AG04449 (cell line): ENCODE data around the gene CLDN6.

Experiments used
- CTCF ChIA-PET: fragments of 350-600 bp; formaldehyde crosslinking; extraction: SDS; loops from one replicate; lab custom pipeline; 2021; ENCODE audit warnings: antibody characterized with exemption; lab: Yijun Ruan, JAX
- POLR2A ChIA-PET: fragments of 400-600, 350-600 bp; formaldehyde crosslinking; extraction: SDS; loops from one replicate; lab custom pipeline; 2020; ENCODE audit warnings: antibody characterized with exemption, inconsistent platforms; lab: Yijun Ruan, JAX
- DNase-seq: peaks from one replicate; pipeline ENCODE4 v3.0.0-alpha.2; 2010; ENCODE audit warnings: low read depth, low spot score
- H3K4me3 ChIP-seq: 2 replicates; pipeline ENCODE4 v1.5.1; 2011; ENCODE audit warnings: low read depth, mild to moderate bottlenecking, control low read depth, low read length
- TF ChIP-seq, protein P1 (sequence below): IDR thresholded peaks from one replicate; pipeline ENCODE4 v1.5.1; 2011; ENCODE audit warnings: mild to moderate bottlenecking, moderate library complexity, low read length, control low read depth, inconsistent platforms; ENCODE audit not compliant: insufficient read depth; ENCODE audit errors: missing control alignments

CLDN6 gene

GRCh38 chr16:3045758-3046640 is 28.0 kb upstream of the CLDN6 start, which contains the start of gene MMP25:
Gene MMP25 (plus strand): TSS chr16:3046561. CDS start chr16:3046918, 357 bp downstream.
- peak within 1 kb of the TSS; percentile 43 for H3K4me3 ChIP-seq
- TF ChIP-seq, protein P1, sequence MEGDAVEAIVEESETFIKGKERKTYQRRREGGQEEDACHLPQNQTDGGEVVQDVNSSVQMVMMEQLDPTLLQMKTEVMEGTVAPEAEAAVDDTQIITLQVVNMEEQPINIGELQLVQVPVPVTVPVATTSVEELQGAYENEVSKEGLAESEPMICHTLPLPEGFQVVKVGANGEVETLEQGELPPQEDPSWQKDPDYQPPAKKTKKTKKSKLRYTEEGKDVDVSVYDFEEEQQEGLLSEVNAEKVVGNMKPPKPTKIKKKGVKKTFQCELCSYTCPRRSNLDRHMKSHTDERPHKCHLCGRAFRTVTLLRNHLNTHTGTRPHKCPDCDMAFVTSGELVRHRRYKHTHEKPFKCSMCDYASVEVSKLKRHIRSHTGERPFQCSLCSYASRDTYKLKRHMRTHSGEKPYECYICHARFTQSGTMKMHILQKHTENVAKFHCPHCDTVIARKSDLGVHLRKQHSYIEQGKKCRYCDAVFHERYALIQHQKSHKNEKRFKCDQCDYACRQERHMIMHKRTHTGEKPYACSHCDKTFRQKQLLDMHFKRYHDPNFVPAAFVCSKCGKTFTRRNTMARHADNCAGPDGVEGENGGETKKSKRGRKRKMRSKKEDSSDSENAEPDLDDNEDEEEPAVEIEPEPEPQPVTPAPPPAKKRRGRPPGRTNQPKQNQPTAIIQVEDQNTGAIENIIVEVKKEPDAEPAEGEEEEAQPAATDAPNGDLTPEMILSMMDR, result no peak
- no peak for DNase-seq
- ChIA-PET POLR2A (interaction anchor here (0.6 to 1.1 kb wide), 2 partner anchors 15 to 23 kb away, joined by 3 to 4 read pairs; no protein-coding TSS in a partner anchor), CTCF (interaction anchor here (0.7 to 9.7 kb wide), 3 partner anchors 13 to 83 kb away, joined by 3 to 146 read pairs (median 6); no protein-coding TSS in a partner anchor)

- DNase-seq, result no peak
- ChIA-PET POLR2A (no interaction called here), CTCF (interaction anchor here (0.5 to 9.7 kb wide), 4 partner anchors 13 to 84 kb away, joined by 3 to 146 read pairs (median 8); no protein-coding TSS in a partner anchor)
- H3K4me3 ChIP-seq, result no peak overlapping the region
- TF ChIP-seq, protein P1, result no peak
Observed at GRCh38 chr16:3044708-3045107, 26.7 kb upstream of the CLDN6 start.

DNA sequence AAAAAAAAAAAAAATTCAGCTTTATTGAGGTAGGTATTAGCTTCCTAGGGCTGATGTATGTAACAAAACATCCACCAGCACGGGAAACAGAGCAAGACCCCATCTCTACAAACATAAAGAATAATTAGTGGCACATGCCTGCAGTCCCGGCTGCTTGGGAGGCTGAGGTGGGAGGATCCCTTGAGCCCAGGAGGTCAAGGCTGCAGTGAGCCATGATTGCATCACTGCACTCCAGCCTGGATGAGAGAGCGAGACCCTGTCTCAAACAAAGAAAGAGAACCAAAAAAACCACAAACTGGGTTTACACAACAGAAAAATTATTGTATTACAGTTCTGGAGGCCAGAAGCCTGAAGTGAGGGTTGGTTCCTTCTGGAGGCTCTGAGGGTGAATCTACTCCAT is 24.4 kb upstream of the CLDN6 start:
- TF ChIP-seq, protein P1, result no peak
- POLR2A ChIA-PET, result interaction anchor here (1.1 to 1.9 kb wide), 2 partner anchors 13 to 21 kb away, joined by 3 to 6 read pairs; no protein-coding TSS in a partner anchor
- no peak overlapping the region for H3K4me3 ChIP-seq
- CTCF ChIA-PET, result interaction anchor here (3.7 to 9.7 kb wide), 2 partner anchors 11 to 16 kb away, joined by 19 to 146 read pairs; no protein-coding TSS in a partner anchor
- DNase-seq, result no peak

- no peak overlapping the region for H3K4me3 ChIP-seq
- CTCF ChIA-PET, result interaction anchor here (1.6 to 9.7 kb wide), 3 partner anchors 8 to 19 kb away, joined by 6 to 146 read pairs (median 7); no protein-coding TSS in a partner anchor
- DNase-seq, result no peak
- POLR2A ChIA-PET, result no interaction called here
- TF ChIP-seq, protein P1, result no peak
Observed at GRCh38 chr16:3038896-3039295, 20.9 kb upstream of the CLDN6 start.

DNA sequence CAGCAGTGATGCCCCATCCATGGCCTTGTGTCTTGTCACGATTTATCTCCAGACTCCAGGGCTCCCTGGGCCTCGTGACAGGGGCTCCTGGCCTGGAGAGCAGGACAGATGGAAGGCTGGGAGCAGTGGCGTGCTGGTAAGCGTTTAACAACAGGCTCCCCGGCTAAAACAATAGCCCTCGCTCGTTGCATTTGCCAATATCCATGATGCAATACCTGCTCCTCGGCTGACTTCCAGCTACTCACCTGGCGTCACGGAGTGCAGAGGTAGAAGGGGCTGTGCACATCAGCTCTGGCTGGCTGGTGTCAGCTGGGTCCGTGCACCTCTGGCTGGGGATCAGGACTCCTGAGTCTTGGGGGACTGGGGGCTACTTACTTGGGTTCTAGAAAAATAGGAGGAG is 20.3 kb upstream of the CLDN6 start:
- CTCF ChIA-PET, result interaction anchor here (1.0 to 9.7 kb wide), 4 partner anchors 7 to 60 kb away, joined by 5 to 146 read pairs (median 6); no protein-coding TSS in a partner anchor
- TF ChIP-seq, protein P1, result no peak
- H3K4me3 ChIP-seq, result no peak overlapping the region
- POLR2A ChIA-PET, result no interaction called here
- no peak for DNase-seq

DNA sequence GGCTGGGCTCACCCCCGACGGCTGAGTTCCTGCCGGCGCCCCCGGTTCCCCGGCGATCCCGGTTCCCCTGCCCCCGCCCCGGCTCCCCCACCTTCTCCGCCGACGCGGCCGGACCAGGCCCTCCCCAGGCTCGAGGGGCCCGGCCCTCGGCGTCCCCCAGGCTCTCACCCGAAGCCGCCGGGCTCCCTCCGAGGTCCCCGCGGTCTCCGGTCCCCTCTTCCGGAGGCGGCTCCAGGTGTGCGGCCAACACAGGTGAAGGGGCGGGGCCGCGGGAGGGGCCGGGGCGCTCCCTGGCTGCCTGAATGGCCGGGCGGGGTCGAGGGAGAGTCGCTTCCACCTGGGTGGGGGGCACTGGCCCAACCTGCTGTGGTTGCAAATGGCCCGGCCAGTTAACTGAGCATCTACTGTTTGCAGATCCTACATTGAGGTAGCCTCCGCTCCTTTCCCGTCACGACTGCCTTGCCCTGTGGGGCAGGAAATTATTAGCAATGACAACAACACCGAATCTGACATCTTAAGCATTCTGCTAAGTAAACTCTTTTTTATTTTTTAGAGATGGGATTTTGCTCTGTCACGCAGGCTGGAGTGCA is 18.8 kb upstream of the CLDN6 start, which contains the start of gene BICDL2:
BICDL2 (minus strand) TSS at position 219 of the 590 bp plus-strand sequence. CDS start 1,448 bp downstream, outside the sequence.
- ChIA-PET POLR2A (no interaction called here), CTCF (interaction anchor here (1.0 to 9.7 kb wide), 3 partner anchors 6 to 61 kb away, joined by 3 to 146 read pairs (median 5); no protein-coding TSS in a partner anchor)
- DNase-seq, result no peak
- H3K4me3 ChIP-seq, result no peak within 1 kb of the TSS
- TF ChIP-seq, protein P1, result no peak
